HepG2 (cell line): Measurements from ENCODE around the gene TBC1D5. TPM values are rescaled to one million over a fixed set of nuclear protein-coding genes. Genes with fewer than 3 reads are reported as not detected.

Experiments
- AGO1 ChIP-seq: fragments of 200-400 bp; formaldehyde crosslinking; IDR thresholded peaks from 2 replicates; pipeline ENCODE4 v1.6.1; 2017; ENCODE audit warnings: mild to moderate bottlenecking, low read depth, low read length, moderate library complexity; ENCODE audit not compliant: poor library complexity, severe bottlenecking
- ARID5B ChIP-seq: IDR thresholded peaks from 2 replicates; pipeline ENCODE4 v1.4.0; 2020; ENCODE audit warnings: mild to moderate bottlenecking, missing genetic modification reagents
- JUNB ChIP-seq: sonication (generic); formaldehyde crosslinking; IDR thresholded peaks from 2 replicates; pipeline ENCODE4 v1.8.0; 2022; ENCODE audit warnings: missing genetic modification reagents, mild to moderate bottlenecking, borderline replicate concordance
- KDM1A ChIP-seq: IDR thresholded peaks from 2 replicates; pipeline ENCODE4 v1.6.1; 2016; ENCODE audit warnings: missing compliant biosample characterization
- RERE ChIP-seq: IDR thresholded peaks from 2 replicates; pipeline ENCODE4 v1.6.1; 2016; ENCODE audit warnings: low read depth, missing genetic modification reagents, missing compliant biosample characterization
- SRF ChIP-seq: IDR thresholded peaks from 2 replicates; pipeline ENCODE4 v1.6.1; 2011; ENCODE audit warnings: mild to moderate bottlenecking, low read depth, low read length, moderate library complexity
- ZBTB42 ChIP-seq: sonication (generic); formaldehyde crosslinking; IDR thresholded peaks from 2 replicates; pipeline ENCODE4 v1.5.0; 2020; ENCODE audit warnings: mild to moderate bottlenecking, missing genetic modification reagents
- ZNF660 ChIP-seq: sonication (generic); formaldehyde crosslinking; IDR thresholded peaks from 2 replicates; pipeline ENCODE4 v1.5.1; 2020; ENCODE audit warnings: mild to moderate bottlenecking, low read depth, missing genetic modification reagents, borderline replicate concordance
- polyA plus RNA-seq, 8 experiments: library from polyadenylated mRNA; depleted of rRNA in 3 of 8; stranded (reverse) in 7 of 8; unstranded in 1 of 8; fragments of >200 nt; fragmentation: Illumina TruSeq in 4 of 8; extraction: Trizol in 4 of 8; gene quantifications; 2 replicates each; pipeline versions ENCODE4 v1.2.1 to v1.2.3, GENCODE V29; 2011 to 2016; ENCODE audit warnings: low read depth in 4 of 8, missing spikeins in 1 of 8, mixed read lengths in 1 of 8; ENCODE audit not compliant: insufficient read depth in 1 of 8
- total RNA-seq, 5 experiments: library from RNA; depleted of rRNA; stranded (reverse); fragments of >200 nt; fragmentation: Illumina TruSeq; extraction: Trizol; gene quantifications; 2 replicates each; pipeline ENCODE4 v1.2.3, GENCODE V29; 2016; ENCODE audit warnings: low read depth in 1 of 5
- TF ChIP-seq, protein P1 (sequence below): sonication (generic); formaldehyde crosslinking; IDR thresholded peaks from 2 replicates; pipeline ENCODE4 v1.5.1; 2020; ENCODE audit warnings: missing genetic modification reagents, mild to moderate bottlenecking, borderline replicate concordance
- TF ChIP-seq, protein P2 (sequence below): sonication (generic); formaldehyde crosslinking; IDR thresholded peaks from 2 replicates; pipeline ENCODE4 v1.4.0; 2020; ENCODE audit warnings: missing genetic modification reagents, mild to moderate bottlenecking, borderline replicate concordance

Gene TBC1D5
- total and polyA plus RNA-seq, 2 of the 13 experiments (the other 11 are each of a cell fraction or from before 2014, with no cell fraction given) = 19.2 to 33.3 TPM

DNA sequence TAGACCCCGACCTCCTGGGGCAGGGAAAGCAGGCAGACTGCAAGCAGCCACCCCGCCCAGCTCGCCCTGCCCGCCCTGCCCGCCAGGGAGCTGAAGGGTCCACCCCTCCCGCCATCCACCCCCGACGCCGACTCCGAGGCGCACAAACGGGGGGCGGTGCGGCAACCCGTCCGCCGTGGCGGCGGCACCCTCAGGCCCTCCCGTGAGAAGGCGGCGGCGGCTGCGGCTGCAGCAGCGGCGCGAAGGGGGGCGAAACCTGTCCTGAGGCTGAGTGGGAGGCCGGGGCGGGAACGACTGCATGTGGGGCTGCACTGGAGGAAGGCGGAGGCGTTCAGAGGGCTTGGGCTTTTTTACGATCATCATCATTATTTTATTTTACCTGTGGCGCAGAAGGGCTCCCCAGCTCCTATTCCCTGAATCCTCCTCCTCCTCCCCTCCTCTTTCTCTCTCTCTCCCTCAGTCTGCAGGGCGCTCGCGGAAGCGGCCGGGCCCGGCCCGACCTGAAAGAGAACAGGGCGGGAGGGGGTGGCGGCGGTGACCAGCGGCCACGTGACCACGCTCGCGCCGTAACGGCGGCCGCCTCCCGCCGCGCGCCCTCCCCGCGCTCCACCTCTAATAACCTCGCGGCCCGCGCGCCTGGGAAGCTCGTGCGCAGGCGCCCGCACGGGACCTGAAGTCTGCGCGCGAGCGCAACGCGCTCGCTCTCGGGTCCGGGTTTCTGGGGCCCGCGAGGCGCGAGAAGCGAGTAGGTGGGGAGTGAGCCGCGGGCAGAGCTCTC lies at the start of gene TBC1D5 (continued):
- TF ChIP-seq, protein P1, sequence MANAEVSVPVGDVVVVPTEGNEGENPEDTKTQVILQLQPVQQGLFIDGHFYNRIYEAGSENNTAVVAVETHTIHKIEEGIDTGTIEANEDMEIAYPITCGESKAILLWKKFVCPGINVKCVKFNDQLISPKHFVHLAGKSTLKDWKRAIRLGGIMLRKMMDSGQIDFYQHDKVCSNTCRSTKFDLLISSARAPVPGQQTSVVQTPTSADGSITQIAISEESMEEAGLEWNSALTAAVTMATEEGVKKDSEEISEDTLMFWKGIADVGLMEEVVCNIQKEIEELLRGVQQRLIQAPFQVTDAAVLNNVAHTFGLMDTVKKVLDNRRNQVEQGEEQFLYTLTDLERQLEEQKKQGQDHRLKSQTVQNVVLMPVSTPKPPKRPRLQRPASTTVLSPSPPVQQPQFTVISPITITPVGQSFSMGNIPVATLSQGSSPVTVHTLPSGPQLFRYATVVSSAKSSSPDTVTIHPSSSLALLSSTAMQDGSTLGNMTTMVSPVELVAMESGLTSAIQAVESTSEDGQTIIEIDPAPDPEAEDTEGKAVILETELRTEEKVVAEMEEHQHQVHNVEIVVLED (CRISPR knock-in tag) = peak; percentile 93
- TF ChIP-seq ZNF660 (CRISPR knock-in tag) = no peak
- TF ChIP-seq SRF = no peak
- TF ChIP-seq KDM1A (CRISPR knock-in tag) = no peak
- TF ChIP-seq JUNB (CRISPR knock-in tag) = no peak
- peak; percentile 29 for TF ChIP-seq ARID5B (CRISPR knock-in tag)
- peak; percentile 23; the same call in 1 of the 2 replicates for TF ChIP-seq RERE (CRISPR knock-in tag)
- TF ChIP-seq, protein P2, sequence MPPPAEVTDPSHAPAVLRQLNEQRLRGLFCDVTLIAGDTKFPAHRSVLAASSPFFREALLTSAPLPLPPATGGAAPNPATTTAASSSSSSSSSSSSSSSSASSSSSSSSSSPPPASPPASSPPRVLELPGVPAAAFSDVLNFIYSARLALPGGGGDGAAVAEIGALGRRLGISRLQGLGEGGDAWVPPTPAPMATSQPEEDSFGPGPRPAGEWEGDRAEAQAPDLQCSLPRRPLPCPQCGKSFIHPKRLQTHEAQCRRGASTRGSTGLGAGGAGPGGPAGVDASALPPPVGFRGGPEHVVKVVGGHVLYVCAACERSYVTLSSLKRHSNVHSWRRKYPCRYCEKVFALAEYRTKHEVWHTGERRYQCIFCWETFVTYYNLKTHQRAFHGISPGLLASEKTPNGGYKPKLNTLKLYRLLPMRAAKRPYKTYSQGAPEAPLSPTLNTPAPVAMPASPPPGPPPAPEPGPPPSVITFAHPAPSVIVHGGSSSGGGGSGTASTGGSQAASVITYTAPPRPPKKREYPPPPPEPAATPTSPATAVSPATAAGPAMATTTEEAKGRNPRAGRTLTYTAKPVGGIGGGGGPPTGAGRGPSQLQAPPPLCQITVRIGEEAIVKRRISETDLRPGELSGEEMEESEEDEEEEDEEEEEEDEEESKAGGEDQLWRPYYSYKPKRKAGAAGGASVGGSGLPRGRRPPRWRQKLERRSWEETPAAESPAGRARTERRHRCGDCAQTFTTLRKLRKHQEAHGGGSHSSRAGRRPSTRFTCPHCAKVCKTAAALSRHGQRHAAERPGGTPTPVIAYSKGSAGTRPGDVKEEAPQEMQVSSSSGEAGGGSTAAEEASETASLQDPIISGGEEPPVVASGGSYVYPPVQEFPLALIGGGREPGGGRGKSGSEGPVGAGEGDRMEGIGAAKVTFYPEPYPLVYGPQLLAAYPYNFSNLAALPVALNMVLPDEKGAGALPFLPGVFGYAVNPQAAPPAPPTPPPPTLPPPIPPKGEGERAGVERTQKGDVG = 0 out of 2 replicates have a peak, but pooled peaks have one; percentile 15
- TF ChIP-seq AGO1 = peak; percentile 63
- no peak for TF ChIP-seq ZBTB42 (CRISPR knock-in tag)
